ENCODE measurements around the gene KRTAP4-1.
"Not testable (repeated sequence)": the region's sequence is repeated elsewhere in the genome, so short reads cannot be mapped to it uniquely, and the experiment has no call there.

KRTAP4-1 gene

DNA sequence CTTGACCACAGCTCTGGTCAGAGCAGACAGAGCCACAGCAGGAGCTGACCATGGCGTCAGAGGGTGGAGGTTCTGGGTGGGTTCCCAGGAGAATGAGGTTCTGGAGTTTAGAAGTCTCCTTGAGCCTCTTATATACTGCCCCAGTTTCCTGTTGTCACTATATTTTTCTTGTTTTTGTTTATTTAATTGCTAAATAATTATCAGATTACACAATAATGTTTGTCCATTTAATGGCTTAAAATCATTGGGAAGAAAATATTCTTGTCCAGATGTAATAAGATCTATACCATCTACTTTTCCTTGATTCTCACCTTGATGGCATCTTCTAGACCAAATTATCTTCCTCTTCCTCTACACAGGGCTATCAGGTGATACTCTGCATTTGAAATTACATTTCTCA is 16.6 kb downstream of the KRTAP4-1 start, which contains the start of gene KRTAP4-3:
Gene KRTAP4-3, minus strand, starts transcription at position 101 of the 400 bp plus-strand sequence. Its CDS starts 49 bp downstream, at position 52.
- no peak for DNase-seq

GRCh38 chr17:41167561-41167960 is 17.1 kb downstream of the KRTAP4-1 start:
- no peak for DNase-seq

DNA sequence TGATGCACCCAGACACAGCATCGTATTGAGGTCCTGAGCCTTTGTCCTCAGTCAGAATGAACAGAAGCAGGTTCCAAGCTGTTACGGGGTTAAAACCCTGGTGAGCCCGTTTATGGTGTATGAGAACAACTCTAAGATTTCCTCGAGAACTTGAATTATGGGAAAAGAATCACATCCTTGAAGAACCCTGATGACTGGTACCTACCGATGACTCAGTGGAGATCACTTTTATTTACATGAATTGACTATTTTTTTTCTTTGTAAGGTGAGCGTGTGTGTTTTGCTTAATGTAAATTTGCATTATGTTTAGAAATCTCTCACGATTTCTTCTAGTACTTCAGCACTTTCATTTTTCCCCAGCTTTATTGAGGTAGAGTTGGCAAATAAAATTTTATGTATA is 20.9 kb downstream of the KRTAP4-1 start:
- DNase-seq: no peak

- no peak for DNase-seq
Measured at GRCh38 chr17:41160648-41161047, 24.1 kb downstream of the KRTAP4-1 start, which contains the start of gene KRTAP4-4. Gene KRTAP4-4, minus strand, starts transcription at chr17:41160748. Its CDS starts 57 bp downstream, at chr17:41160691.

DNA sequence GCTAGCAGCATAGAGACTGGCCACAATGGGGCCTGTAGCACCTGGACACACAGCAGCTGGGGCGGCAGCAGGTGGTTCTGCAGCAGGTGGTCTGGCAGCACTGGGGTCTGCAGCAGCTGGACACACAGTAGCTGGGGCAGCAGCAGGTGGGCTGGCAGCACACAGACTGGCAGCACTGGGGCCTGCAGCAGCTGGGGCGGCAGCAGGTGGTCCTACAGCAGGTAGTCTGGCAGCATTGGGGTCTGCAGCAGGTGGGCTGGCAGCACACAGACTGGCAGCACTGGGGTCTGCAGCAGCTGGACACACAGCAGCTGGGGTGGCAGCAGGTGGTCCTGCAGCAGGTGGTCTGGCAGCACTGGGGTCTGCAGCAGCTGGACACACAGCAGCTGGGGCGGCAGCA is 24.5 kb downstream of the KRTAP4-1 start:
- DNase-seq: not testable (repeated sequence)

GRCh38 chr17:41153856-41154255 is 30.9 kb downstream of the KRTAP4-1 start:
- DNase-seq: no peak

GRCh38 chr17:41151525-41151924 is 33.2 kb downstream of the KRTAP4-1 start:
- no peak for DNase-seq

DNA sequence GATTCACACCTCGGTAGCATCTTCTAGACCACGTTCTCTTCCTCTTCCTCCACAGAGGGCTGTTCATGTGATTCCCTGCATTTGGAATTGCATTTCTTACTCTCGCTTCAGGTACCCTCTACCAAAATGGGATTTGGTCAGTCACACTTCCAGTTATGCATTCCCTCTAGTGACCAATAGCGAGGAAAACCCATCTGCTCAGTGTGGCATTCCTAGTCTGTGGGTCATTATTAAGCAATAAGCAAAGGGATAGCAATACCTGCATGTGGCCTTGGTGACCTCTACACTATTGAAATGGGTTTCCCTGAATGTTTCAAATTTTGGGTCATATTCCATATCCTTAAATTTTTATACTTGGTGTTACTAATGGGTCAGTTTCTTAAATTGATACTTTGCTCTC is 34.7 kb downstream of the KRTAP4-1 start:
- no peak for DNase-seq

- DNase-seq: no peak
Measured at GRCh38 chr17:41149652-41149985, 35.1 kb downstream of the KRTAP4-1 start, which contains the start of gene KRTAP4-5. Gene KRTAP4-5, minus strand, starts transcription at chr17:41149825. Its CDS starts 58 bp downstream, at chr17:41149767.

- DNase-seq: not testable (repeated sequence)
Measured at GRCh38 chr17:41148971-41149651, 35.6 kb downstream of the KRTAP4-1 start.

- no peak for DNase-seq
Measured at GRCh38 chr17:41147531-41148204, 37.0 kb downstream of the KRTAP4-1 start.

GRCh38 chr17:41145261-41145660 is 39.5 kb downstream of the KRTAP4-1 start:
- DNase-seq: no peak

- DNase-seq: no peak
Measured at GRCh38 chr17:41144846-41145245, 39.9 kb downstream of the KRTAP4-1 start.

- no peak for DNase-seq
Measured at GRCh38 chr17:41141361-41141760, 43.4 kb downstream of the KRTAP4-1 start.

DNA sequence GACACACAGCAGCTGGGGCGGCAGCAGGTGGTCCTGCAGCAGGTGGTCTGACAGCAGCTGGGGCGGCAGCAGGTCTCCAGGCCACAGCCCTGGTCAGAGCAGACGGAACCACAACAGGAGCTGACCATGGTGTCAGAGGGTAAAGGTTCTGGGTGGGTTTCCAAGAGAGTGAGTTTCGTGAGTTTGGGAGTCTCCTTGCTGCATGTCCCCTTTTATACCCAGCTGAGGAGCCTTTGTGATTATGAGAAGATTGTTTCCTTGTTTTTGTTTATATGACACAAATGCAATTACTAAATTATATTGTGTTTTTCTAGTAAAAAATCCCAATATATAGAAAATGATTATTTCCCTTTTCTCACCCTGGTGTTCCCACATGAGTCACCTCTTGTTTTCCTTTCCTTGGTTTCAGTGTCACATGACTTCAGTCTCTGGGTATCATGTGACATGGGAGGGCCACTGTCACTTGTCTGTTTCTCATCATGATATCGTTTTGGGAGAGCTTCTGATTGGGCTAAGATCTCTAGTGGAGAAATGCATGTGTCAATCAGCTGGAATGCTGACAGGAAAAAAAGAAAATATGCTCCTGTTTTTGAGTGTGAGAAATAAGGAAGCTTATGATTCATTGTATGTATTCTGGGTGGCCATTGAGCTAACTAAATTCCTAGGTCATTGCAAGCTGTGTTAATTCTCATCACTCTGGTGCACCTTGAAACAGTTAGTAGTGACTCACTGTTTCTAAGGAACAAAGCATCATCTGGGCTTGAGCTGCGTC is 44.2 kb downstream of the KRTAP4-1 start, which contains the start of gene KRTAP4-6:
Gene KRTAP4-6, minus strand, starts transcription at position 185 of the 772 bp plus-strand sequence. Its CDS starts 57 bp downstream, at position 128.
- DNase-seq: no peak

DNA sequence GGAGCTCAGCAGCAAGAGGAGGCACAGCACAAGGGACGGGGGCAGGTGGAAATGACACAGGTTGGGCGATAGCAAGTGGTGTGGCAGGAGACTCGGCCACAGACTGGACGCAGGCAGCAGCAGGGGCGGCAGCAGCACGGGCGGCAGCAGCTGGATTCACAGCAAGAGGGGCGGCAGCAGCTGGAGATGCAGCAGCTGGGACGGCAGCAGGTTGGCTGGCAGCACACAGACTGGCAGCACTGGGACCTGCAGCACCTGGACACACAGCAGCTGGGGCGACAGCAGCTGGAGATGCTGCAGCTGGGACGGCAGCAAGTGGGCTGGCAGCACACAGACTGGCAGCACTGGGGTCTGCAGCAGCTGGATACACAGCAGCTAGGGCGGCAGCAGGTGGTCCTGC is 44.8 kb downstream of the KRTAP4-1 start:
- not testable (repeated sequence) for DNase-seq
